Measurements from ENCODE around the gene AIG1. TPM values are rescaled to one million over a fixed set of nuclear protein-coding genes. Genes with fewer than 3 reads are reported as not detected.
"Not testable (repeated sequence)": the region's sequence is repeated elsewhere in the genome, so short reads cannot be mapped to it uniquely, and the experiment has no call there.

Gene AIG1
- total and polyA plus RNA-seq, 2 donors (not counting 1 experiment from before 2014, with no cell fraction given), result 40.6 to 42.2 TPM

DNA sequence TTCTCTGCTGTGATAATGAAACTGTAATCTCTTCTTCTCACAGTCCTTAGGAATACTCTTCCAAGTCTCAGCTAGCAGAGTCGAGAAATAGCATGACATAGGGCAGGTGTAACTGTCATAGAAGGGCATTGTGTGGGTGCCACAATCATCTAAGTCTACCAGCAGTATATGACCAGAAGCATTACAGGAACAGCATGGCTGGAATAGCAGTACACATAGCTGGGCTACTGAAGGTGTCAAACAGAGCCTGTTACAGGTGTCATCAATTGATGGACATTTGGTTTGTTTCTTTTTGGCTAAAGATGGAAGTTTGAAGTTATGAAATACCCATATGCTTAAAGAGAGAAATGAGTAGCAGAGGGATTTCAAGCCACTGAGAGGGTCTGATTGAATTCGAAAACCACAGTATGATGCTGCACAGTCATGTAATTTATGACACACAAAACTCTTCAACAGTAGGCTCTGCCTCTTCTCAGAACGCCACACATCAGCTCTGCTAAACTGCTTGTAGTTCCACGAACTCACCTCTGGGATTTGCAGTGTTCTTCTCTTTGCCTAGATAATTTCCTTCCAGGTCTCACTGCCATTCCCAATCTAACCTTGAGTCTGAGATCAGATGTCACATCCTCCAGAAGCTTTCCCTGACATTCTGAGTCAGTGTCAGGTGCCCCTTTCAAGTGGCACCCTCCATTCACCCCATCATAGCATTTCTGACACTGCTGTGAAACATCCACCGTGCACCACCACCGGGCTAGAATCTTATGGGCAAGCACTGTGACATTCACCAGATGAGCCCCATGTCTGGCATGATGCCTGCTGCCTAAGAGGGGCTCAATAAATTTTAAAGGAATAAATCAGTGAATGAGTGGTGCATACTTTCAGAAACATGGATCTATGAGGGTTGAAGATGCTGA is 238.8 kb downstream of the AIG1 start:
- Histone ChIP-seq H4K20me1 (ENCODE audit: control insufficient read depth, extremely low read depth, insufficient read depth, low read length) (no peaks in the 10 kb centered on the region), H3K79me2 (ENCODE audit: control insufficient read depth, insufficient read depth, low read length) (no peaks in the 10 kb centered on the region), H3K4me2 (ENCODE audit: extremely low read depth, insufficient read depth, low read length) (no peak overlapping the region), H3K9ac (ENCODE audit: insufficient read depth, low read length) (no peak overlapping the region), H3K36me3 (ENCODE audit: control insufficient read depth, insufficient read depth, low read length) (no peaks in the 10 kb centered on the region), H3K4me3 (replicated peaks in 1 of 4; ENCODE audit: control extremely low read depth in 1 of 4, insufficient read depth in 1 of 4, low read depth in 3 of 4, low read length in 4 of 4) (no peak overlapping the region), H3K27me3 (ENCODE audit: control insufficient read depth, insufficient read depth, low read length) (no peaks in the 10 kb centered on the region), H3K27ac (ENCODE audit: insufficient read depth, low read length) (no peak overlapping the region), H3K9me3 (ENCODE audit: control insufficient read depth, insufficient read depth, low read depth, low read length) (no peaks in the 10 kb centered on the region), H3K4me1 (ENCODE audit: control insufficient read depth, extremely low read depth, insufficient read depth, low read length) (no peaks in the 10 kb centered on the region), H2AFZ (ENCODE audit: low read length) (no peak overlapping the region)
- no peak for TF ChIP-seq EZH2 (IDR thresholded peaks at IDR 0.05; ENCODE audit: low read length, missing control alignments)
- TF ChIP-seq, protein P1, sequence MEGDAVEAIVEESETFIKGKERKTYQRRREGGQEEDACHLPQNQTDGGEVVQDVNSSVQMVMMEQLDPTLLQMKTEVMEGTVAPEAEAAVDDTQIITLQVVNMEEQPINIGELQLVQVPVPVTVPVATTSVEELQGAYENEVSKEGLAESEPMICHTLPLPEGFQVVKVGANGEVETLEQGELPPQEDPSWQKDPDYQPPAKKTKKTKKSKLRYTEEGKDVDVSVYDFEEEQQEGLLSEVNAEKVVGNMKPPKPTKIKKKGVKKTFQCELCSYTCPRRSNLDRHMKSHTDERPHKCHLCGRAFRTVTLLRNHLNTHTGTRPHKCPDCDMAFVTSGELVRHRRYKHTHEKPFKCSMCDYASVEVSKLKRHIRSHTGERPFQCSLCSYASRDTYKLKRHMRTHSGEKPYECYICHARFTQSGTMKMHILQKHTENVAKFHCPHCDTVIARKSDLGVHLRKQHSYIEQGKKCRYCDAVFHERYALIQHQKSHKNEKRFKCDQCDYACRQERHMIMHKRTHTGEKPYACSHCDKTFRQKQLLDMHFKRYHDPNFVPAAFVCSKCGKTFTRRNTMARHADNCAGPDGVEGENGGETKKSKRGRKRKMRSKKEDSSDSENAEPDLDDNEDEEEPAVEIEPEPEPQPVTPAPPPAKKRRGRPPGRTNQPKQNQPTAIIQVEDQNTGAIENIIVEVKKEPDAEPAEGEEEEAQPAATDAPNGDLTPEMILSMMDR (conservative IDR thresholded peaks at IDR 0.05 in 1 of 2, IDR thresholded peaks at IDR 0.05 in 1 of 2; ENCODE audit: low read depth in 1 of 2, low read length in 2 of 2), result no peak
- no peak for DNase-seq (ENCODE audit: low read depth in 2 of 2)

DNA sequence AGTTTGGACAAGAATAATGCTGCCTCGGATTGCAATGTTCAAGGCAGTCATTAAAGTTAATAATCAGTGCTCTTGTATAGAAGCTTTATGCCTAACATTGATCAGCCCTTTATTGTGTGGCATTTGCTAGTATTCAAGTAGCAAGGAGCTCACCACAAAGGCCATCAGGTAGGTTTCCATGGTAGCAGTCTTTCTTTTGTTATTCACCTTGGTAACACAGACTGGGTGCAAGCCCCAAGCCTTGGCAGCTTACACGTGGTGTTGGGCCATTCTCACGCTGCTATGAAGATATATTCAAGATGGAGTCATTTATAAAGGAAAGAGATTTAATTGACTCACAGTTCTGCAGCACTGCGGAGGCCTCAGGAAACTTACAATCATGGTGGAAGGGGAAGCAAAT is 240.5 kb downstream of the AIG1 start:
- H3K4me2 ChIP-seq (ENCODE audit: extremely low read depth, insufficient read depth, low read length), result no peak overlapping the region
- no peaks in the 10 kb centered on the region for H3K9me3 ChIP-seq (ENCODE audit: control insufficient read depth, insufficient read depth, low read depth, low read length)
- H3K9ac ChIP-seq (ENCODE audit: insufficient read depth, low read length), result no peak overlapping the region
- no peaks in the 10 kb centered on the region for H3K27me3 ChIP-seq (ENCODE audit: control insufficient read depth, insufficient read depth, low read length)
- no peaks in the 10 kb centered on the region for H3K36me3 ChIP-seq (ENCODE audit: control insufficient read depth, insufficient read depth, low read length)
- H3K27ac ChIP-seq (ENCODE audit: insufficient read depth, low read length), result no peak overlapping the region
- H4K20me1 ChIP-seq (ENCODE audit: control insufficient read depth, extremely low read depth, insufficient read depth, low read length), result no peaks in the 10 kb centered on the region
- H3K4me3 ChIP-seq (replicated peaks in 1 of 4; ENCODE audit: control extremely low read depth in 1 of 4, insufficient read depth in 1 of 4, low read depth in 3 of 4, low read length in 4 of 4), result no peak overlapping the region
- no peaks in the 10 kb centered on the region for H3K79me2 ChIP-seq (ENCODE audit: control insufficient read depth, insufficient read depth, low read length)
- no peak overlapping the region for H2AFZ ChIP-seq (ENCODE audit: low read length)
- no peak for TF ChIP-seq EZH2 (IDR thresholded peaks at IDR 0.05; ENCODE audit: low read length, missing control alignments)
- TF ChIP-seq, protein P1 (conservative IDR thresholded peaks at IDR 0.05 in 1 of 2, IDR thresholded peaks at IDR 0.05 in 1 of 2; ENCODE audit: low read depth in 1 of 2, low read length in 2 of 2), result no peak
- DNase-seq (ENCODE audit: low read depth in 2 of 2), result no peak
- no peaks in the 10 kb centered on the region for H3K4me1 ChIP-seq (ENCODE audit: control insufficient read depth, extremely low read depth, insufficient read depth, low read length)

- H3K79me2 ChIP-seq (ENCODE audit: control insufficient read depth, insufficient read depth, low read length); H3K27me3 ChIP-seq (ENCODE audit: control insufficient read depth, insufficient read depth, low read length); H4K20me1 ChIP-seq (ENCODE audit: control insufficient read depth, extremely low read depth, insufficient read depth, low read length); H3K4me3 ChIP-seq (replicated peaks in 1 of 4; ENCODE audit: control extremely low read depth in 1 of 4, insufficient read depth in 1 of 4, low read depth in 3 of 4, low read length in 4 of 4); H3K9me3 ChIP-seq (ENCODE audit: control insufficient read depth, insufficient read depth, low read depth, low read length); H3K36me3 ChIP-seq (ENCODE audit: control insufficient read depth, insufficient read depth, low read length); DNase-seq (ENCODE audit: low read depth in 2 of 2); H3K27ac ChIP-seq (ENCODE audit: insufficient read depth, low read length); H3K4me1 ChIP-seq (ENCODE audit: control insufficient read depth, extremely low read depth, insufficient read depth, low read length); H3K4me2 ChIP-seq (ENCODE audit: extremely low read depth, insufficient read depth, low read length); H2AFZ ChIP-seq (ENCODE audit: low read length); H3K9ac ChIP-seq (ENCODE audit: insufficient read depth, low read length): not testable (repeated sequence)
Observed at GRCh38 chr6:143307760-143308159, 247.1 kb downstream of the AIG1 start.
